Liver (tissue), 9 donors: ENCODE measurements around the gene LRCOL1. TPM values are rescaled to one million over a fixed set of nuclear protein-coding genes. Genes with fewer than 3 reads are reported as not detected.

Experiments used
- DNase-seq: peaks from one replicate; pipeline ENCODE4 v3.0.0-alpha.2; 2017; ENCODE audit warnings: low spot score
- H3K27ac ChIP-seq, 2 donors: one replicate each; pipeline ENCODE4 v1.7.0; 2013; ENCODE audit warnings: inconsistent platforms in 2 of 2, low read length in 2 of 2, control low read depth in 1 of 2, low read depth in 1 of 2, mild to moderate bottlenecking in 1 of 2
- H3K27me3 ChIP-seq, 4 donors: one replicate each; pipeline versions ENCODE4 v1.6.1 to v1.7.0; 2013; ENCODE audit warnings: low read length in 3 of 4, inconsistent platforms in 1 of 4, mild to moderate bottlenecking in 1 of 4, moderate library complexity in 1 of 4; ENCODE audit not compliant: control insufficient read depth in 4 of 4, insufficient read depth in 4 of 4
- H3K36me3 ChIP-seq, 4 donors: one replicate each; pipeline versions ENCODE4 v1.6.1 to v1.7.0; 2013; ENCODE audit warnings: low read length in 3 of 4, mild to moderate bottlenecking in 3 of 4, low read depth in 1 of 4, moderate library complexity in 1 of 4; ENCODE audit not compliant: control insufficient read depth in 4 of 4, insufficient read depth in 3 of 4
- H3K4me1 ChIP-seq, 4 donors: one replicate each; pipeline versions ENCODE4 v1.6.1 to v1.7.0; 2013; ENCODE audit warnings: low read length in 3 of 4, mild to moderate bottlenecking in 3 of 4, moderate library complexity in 1 of 4; ENCODE audit not compliant: control insufficient read depth in 4 of 4, insufficient read depth in 4 of 4
- H3K4me3 ChIP-seq, 3 donors: one replicate each; pipeline versions ENCODE4 v1.6.1 to v1.7.0; 2013; ENCODE audit warnings: low read length in 3 of 3, control low read depth in 1 of 3, low read depth in 1 of 3, mild to moderate bottlenecking in 1 of 3
- H3K9ac ChIP-seq, 2 donors: one replicate each; pipeline ENCODE4 v1.7.0; 2013; ENCODE audit warnings: low read length in 2 of 2, mild to moderate bottlenecking in 2 of 2, moderate library complexity in 2 of 2, control low read depth in 1 of 2, low read depth in 1 of 2
- H3K9me3 ChIP-seq, 4 donors: one replicate each; pipeline versions ENCODE4 v1.6.1 to v1.7.0; 2013; ENCODE audit warnings: low read length in 3 of 4; ENCODE audit not compliant: control insufficient read depth in 4 of 4
- FOXA1 ChIP-seq: IDR thresholded peaks from 2 replicates; pipeline ENCODE4 v1.6.1; 2016; ENCODE audit warnings: antibody characterized with exemption
- FOXA2 ChIP-seq: IDR thresholded peaks from 2 replicates; pipeline ENCODE4 v1.6.1; 2016; ENCODE audit warnings: antibody characterized with exemption
- GABPA ChIP-seq, 2 donors: IDR thresholded peaks in 1 of 2; conservative IDR thresholded peaks in 1 of 2; 2 replicates each; pipeline ENCODE4 v1.6.1; 2016; ENCODE audit warnings: antibody characterized with exemption in 2 of 2, mild to moderate bottlenecking in 1 of 2, moderate library complexity in 1 of 2
- HNF4G ChIP-seq: IDR thresholded peaks from 2 replicates; pipeline ENCODE4 v1.6.1; 2016; ENCODE audit warnings: antibody characterized with exemption
- JUND ChIP-seq, 2 donors: IDR thresholded peaks; 2 replicates each; pipeline ENCODE4 v1.6.1; 2016; ENCODE audit warnings: antibody characterized with exemption in 2 of 2
- MAX ChIP-seq: IDR thresholded peaks from 2 replicates; pipeline ENCODE4 v1.6.1; 2016; ENCODE audit warnings: antibody characterized with exemption
- NR2F2 ChIP-seq: IDR thresholded peaks from 2 replicates; pipeline ENCODE4 v1.6.1; 2016; ENCODE audit warnings: antibody characterized with exemption
- REST ChIP-seq: IDR thresholded peaks from 2 replicates; pipeline ENCODE4 v1.6.1; 2016; ENCODE audit warnings: antibody characterized with exemption, mild to moderate bottlenecking
- RXRA ChIP-seq, 2 donors: IDR thresholded peaks; 2 replicates each; pipeline ENCODE4 v1.6.1; 2017 to 2018; ENCODE audit warnings: antibody characterized with exemption in 2 of 2, mild to moderate bottlenecking in 1 of 2
- SP1 ChIP-seq: IDR thresholded peaks from 2 replicates; pipeline ENCODE4 v1.6.1; 2018; ENCODE audit warnings: antibody characterized with exemption, mild to moderate bottlenecking
- ZBTB33 ChIP-seq: IDR thresholded peaks from 2 replicates; pipeline ENCODE4 v1.6.1; 2016; ENCODE audit warnings: antibody characterized with exemption
- WGBS: extraction: QIAGEN DNeasy Blood & Tissue Kit; methylation state at CpG from one replicate; pipeline ENCODE4 v1.1.7; 2013; 5-methylcytosine and 5-hydroxymethylcytosine counted together
- polyA plus RNA-seq, 2 donors: library from polyadenylated mRNA; stranded (reverse) in 1 of 2; unstranded in 1 of 2; fragments of 200-250 nt in 1 of 2; fragments of >200 nt in 1 of 2; fragmentation: Nextera tagmentation in 1 of 2; extraction: Ambion mirVana in 1 of 2; gene quantifications; one replicate each; pipeline versions ENCODE4 v1.2.1 to v1.2.3, GENCODE V29; 2013 to 2015
- total RNA-seq, 2 donors: library from RNA; depleted of rRNA; stranded (reverse); fragments of >200 nt; gene quantifications; one replicate each; pipeline ENCODE4 v1.2.3, GENCODE V29; 2014
- donor health status: healthy.
- donor health status: healthy.
- donor health status: healthy.
- donor health status: healthy.
- donor health status: healthy.

Gene LRCOL1
- total and polyA plus RNA-seq, 4 donors = 2.6 to 40.7 (median 5.9) TPM; not detected in 1

GRCh38 chr12:132558861-132559623 is 51.3 kb downstream of the LRCOL1 start:
- Histone ChIP-seq H3K27me3 (no peaks in the 10 kb centered on the region), H3K4me3 (peak overlapping the region in 2 of 3 donors; percentile 54 to 69), H3K9ac (no peak overlapping the region), H3K9me3 (no peaks in the 10 kb centered on the region), H3K27ac (no peak overlapping the region), H3K4me1 (peaks cover 10 to 18% (median 14%) of the 10 kb centered on the region in 4 donors), H3K36me3 (no peaks in the 10 kb centered on the region)
- WGBS = 72% methylated on average over 45 of the region's 45 CpGs
- TF ChIP-seq HNF4G = no peak
- no peak for TF ChIP-seq NR2F2
- TF ChIP-seq JUND (IDR thresholded peaks at IDR 0.05) = no peak
- no peak for TF ChIP-seq FOXA2
- no peak for TF ChIP-seq GABPA (IDR thresholded peaks at IDR 0.05 in 1 of 2, conservative IDR thresholded peaks at IDR 0.05 in 1 of 2)
- no peak for TF ChIP-seq ZBTB33
- TF ChIP-seq MAX = no peak
- TF ChIP-seq SP1 = no peak
- DNase-seq = no peak

GRCh38 chr12:132558042-132558856 is 52.1 kb downstream of the LRCOL1 start:
- Histone ChIP-seq H3K27ac (no peak overlapping the region), H3K36me3 (no peaks in the 10 kb centered on the region), H3K9me3 (no peaks in the 10 kb centered on the region), H3K4me1 (peaks cover 10 to 18% (median 14%) of the 10 kb centered on the region in 4 donors), H3K4me3 (no peak overlapping the region), H3K27me3 (no peaks in the 10 kb centered on the region), H3K9ac (no peak overlapping the region)
- TF ChIP-seq RXRA (IDR thresholded peaks at IDR 0.05) = no peak
- no peak for DNase-seq
- WGBS = 86% methylated on average over 35 of the region's 35 CpGs

- Histone ChIP-seq H3K9me3 (no peaks in the 10 kb centered on the region), H3K27ac (no peak overlapping the region), H3K9ac (no peak overlapping the region), H3K27me3 (no peaks in the 10 kb centered on the region), H3K36me3 (no peaks in the 10 kb centered on the region), H3K4me3 (no peak overlapping the region), H3K4me1 (peaks cover 10 to 18% (median 14%) of the 10 kb centered on the region in 4 donors)
- DNase-seq = no peak
- 96% methylated on average over 19 of the region's 19 CpGs for WGBS
- TF ChIP-seq REST (no peak), FOXA1 (no peak)
Observed at GRCh38 chr12:132557291-132558015, 52.9 kb downstream of the LRCOL1 start.
